Upper lobe of left lung (tissue), 6 donors: ENCODE results near the gene KCNH8. TPM values are rescaled to one million over a fixed set of nuclear protein-coding genes. Genes with fewer than 3 reads are reported as not detected.

Experiments used
- ATAC-seq, 2 donors: fragments of 200-7000 bp; cut with Tn5 transposase; one replicate each; pipeline ENCODE4 v1.9.1; 2022; ENCODE audit warnings: mild to moderate bottlenecking in 2 of 2, moderate library complexity in 2 of 2; ENCODE audit not compliant: low FRiP score in 2 of 2
- DNase-seq, 2 donors: peaks; one replicate each; pipeline ENCODE4 v3.0.0-alpha.2; 2019 to 2020
- H3K27ac ChIP-seq, 4 donors: fragments of 200-600 bp; sonication (generic); one replicate each; pipeline ENCODE4 v1.5.1; 2016 to 2019
- H3K27me3 ChIP-seq, 4 donors: fragments of 200-600 bp; sonication (generic); one replicate each; pipeline ENCODE4 v1.5.1; 2017 to 2019
- H3K36me3 ChIP-seq, 4 donors: fragments of 200-600 bp; sonication (generic); one replicate each; pipeline ENCODE4 v1.5.1; 2016 to 2019
- H3K4me1 ChIP-seq, 4 donors: fragments of 200-600 bp; sonication (generic); one replicate each; pipeline ENCODE4 v1.5.1; 2018 to 2019
- H3K4me3 ChIP-seq, 4 donors: fragments of 200-600 bp; sonication (generic); one replicate each; pipeline ENCODE4 v1.5.1; 2017 to 2019; ENCODE audit warnings: mild to moderate bottlenecking in 2 of 4, moderate library complexity in 1 of 4
- H3K9me3 ChIP-seq, 4 donors: fragments of 200-600 bp; sonication (generic); one replicate each; pipeline ENCODE4 v1.5.1; 2018 to 2019
- CTCF ChIP-seq, 6 experiments: fragments of 450-650 bp in 4 of 6; fragments of 200-600 bp in 2 of 6; sonication (generic) in 2 of 6; IDR thresholded peaks; one replicate each; pipeline ENCODE4 v1.5.1; 2016 to 2019; ENCODE audit warnings: antibody characterized with exemption in 6 of 6
- EP300 ChIP-seq, 4 donors: sonication (generic); formaldehyde crosslinking; IDR thresholded peaks; one replicate each; pipeline ENCODE4 v1.5.1; 2017; ENCODE audit warnings: antibody characterized with exemption in 4 of 4, control low read depth in 2 of 4
- POLR2A ChIP-seq, 4 donors: fragments of 450-650 bp; IDR thresholded peaks; one replicate each; pipeline ENCODE4 v1.5.1; 2016 to 2017; ENCODE audit warnings: antibody characterized with exemption in 4 of 4, mild to moderate bottlenecking in 2 of 4
- POLR2AphosphoS5 ChIP-seq, 2 donors: sonication (generic); formaldehyde crosslinking; IDR thresholded peaks; one replicate each; pipeline ENCODE4 v1.5.1; 2017; ENCODE audit warnings: antibody characterized with exemption in 2 of 2
- WGBS, 2 donors: methylation state at CpG; one replicate each; pipeline ENCODE4 v1.1.5; 2017 to 2018; 5-methylcytosine and 5-hydroxymethylcytosine counted together
- total RNA-seq, 6 donors: library from RNA; depleted of rRNA in 4 of 6; stranded (reverse); fragments of >200 nt in 4 of 6; gene quantifications; one replicate each; pipeline versions ENCODE4 v1.1.0 to v1.2.1, GENCODE V29; 2016 to 2021
- donor health status: DM: no; HTN: no; CAD: no; lungs with moderate emphysema.
- donor health status: DM: no; HTN: yes; CAD: no; lungs with severe emphysema.

The KCNH8 gene
- total RNA-seq, 6 donors from 2014 or later = 0.10 to 0.24 (median 0.13) TPM; not detected in 2

GRCh38 chr3:19487386-19487785, 339.1 kb downstream of the KCNH8 start:
- Histone ChIP-seq H3K4me1 (peaks cover 0 to 3% (median 0%) of the 10 kb centered on the region in 4 donors), H3K36me3 (no peaks in the 10 kb centered on the region), H3K4me3 (no peak overlapping the region), H3K27me3 (no peaks in the 10 kb centered on the region), H3K9me3 (no peaks in the 10 kb centered on the region), H3K27ac (no peak overlapping the region)
- WGBS, 2 donors = 88% methylated on average over 6 of the region's 6 CpGs
- TF ChIP-seq POLR2AphosphoS5 (IDR thresholded peaks at IDR 0.05) (no peak), CTCF (IDR thresholded peaks at IDR 0.05) (no peak), EP300 (IDR thresholded peaks at IDR 0.05) (no peak), POLR2A (IDR thresholded peaks at IDR 0.05) (no peak)
- ATAC-seq (no peak), DNase-seq (no peak)

- H3K4me3 ChIP-seq = no peak overlapping the region
- H3K4me1 ChIP-seq = peaks cover 0 to 3% (median 0%) of the 10 kb centered on the region in 4 donors
- H3K36me3 ChIP-seq = no peaks in the 10 kb centered on the region
- DNase-seq = no peak
- no peaks in the 10 kb centered on the region for H3K9me3 ChIP-seq
- no peak overlapping the region for H3K27ac ChIP-seq
- WGBS, 2 donors = 70 to 92% methylated on average over 3 to 4 of the region's 4 CpGs
- no peak for ATAC-seq
- TF ChIP-seq POLR2A (IDR thresholded peaks at IDR 0.05) = no peak
- no peak for TF ChIP-seq EP300 (IDR thresholded peaks at IDR 0.05)
- TF ChIP-seq POLR2AphosphoS5 (IDR thresholded peaks at IDR 0.05) = no peak
- no peak for TF ChIP-seq CTCF (IDR thresholded peaks at IDR 0.05)
- no peaks in the 10 kb centered on the region for H3K27me3 ChIP-seq
These were observed 340.6 kb downstream of the KCNH8 start for GRCh38 chr3:19488939-19489338.

GRCh38 chr3:19489936-19490335, 341.6 kb downstream of the KCNH8 start:
- Histone ChIP-seq H3K27ac (no peak overlapping the region), H3K4me3 (no peak overlapping the region), H3K27me3 (no peaks in the 10 kb centered on the region), H3K4me1 (peaks cover 0 to 3% (median 0%) of the 10 kb centered on the region in 4 donors), H3K9me3 (no peaks in the 10 kb centered on the region), H3K36me3 (no peaks in the 10 kb centered on the region)
- TF ChIP-seq EP300 (IDR thresholded peaks at IDR 0.05) = no peak
- ATAC-seq (no peak), DNase-seq (peak in 1 of 2 donors; percentile 41)
- 87 to 92% methylated on average over 6 to 13 of the region's 13 CpGs for WGBS, 2 donors

- DNase-seq (no peak), ATAC-seq (no peak)
- H3K4me1 ChIP-seq = no peaks in the 10 kb centered on the region
- no peaks in the 10 kb centered on the region for H3K36me3 ChIP-seq
- H3K27ac ChIP-seq = no peak overlapping the region
- 81 to 89% methylated on average over 1 of the region's 1 CpG for WGBS, 2 donors
- no peak overlapping the region for H3K4me3 ChIP-seq
- TF ChIP-seq POLR2AphosphoS5 (IDR thresholded peaks at IDR 0.05) = no peak
- TF ChIP-seq EP300 (IDR thresholded peaks at IDR 0.05) = no peak
- no peak for TF ChIP-seq CTCF (IDR thresholded peaks at IDR 0.05)
- TF ChIP-seq POLR2A (IDR thresholded peaks at IDR 0.05) = no peak
- H3K27me3 ChIP-seq = no peaks in the 10 kb centered on the region
- no peaks in the 10 kb centered on the region for H3K9me3 ChIP-seq
These were observed 357.9 kb downstream of the KCNH8 start for GRCh38 chr3:19506171-19506570.

- Histone ChIP-seq H3K27me3 (no peaks in the 10 kb centered on the region), H3K27ac (no peak overlapping the region), H3K36me3 (no peaks in the 10 kb centered on the region), H3K9me3 (no peaks in the 10 kb centered on the region), H3K4me1 (no peaks in the 10 kb centered on the region), H3K4me3 (no peak overlapping the region)
- no peak for TF ChIP-seq EP300 (IDR thresholded peaks at IDR 0.05)
- TF ChIP-seq POLR2A (IDR thresholded peaks at IDR 0.05) = no peak
- no peak for TF ChIP-seq CTCF (IDR thresholded peaks at IDR 0.05)
- TF ChIP-seq POLR2AphosphoS5 (IDR thresholded peaks at IDR 0.05) = no peak
- WGBS, 2 donors = 94 to 97% methylated on average over 1 of the region's 1 CpG
- DNase-seq (no peak), ATAC-seq (no peak)
These were observed 374.0 kb downstream of the KCNH8 start for GRCh38 chr3:19522305-19522704.
